ENCODE measurements around the gene RETNLB. TPM values are rescaled to one million over a fixed set of nuclear protein-coding genes. Genes with fewer than 3 reads are reported as not detected.

The RETNLB gene
- not detected for total RNA-seq
- polyA plus RNA-seq (ENCODE audit: insufficient read length in 2 of 2), result not detected
- long read RNA-seq, donor 1, result 0 reads
- long read RNA-seq, donor 2, result 0 reads
- long read RNA-seq, donor 3, result 0 reads
- long read RNA-seq, donor 4, result 0 reads

GRCh38 chr3:108757404-108757982 is at the start of gene RETNLB:
TSS of gene RETNLB (minus strand) at chr3:108757410. CDS start at chr3:108757185, 225 bp downstream.
- Histone ChIP-seq H3K36me3 (ENCODE audit: control insufficient read depth, insufficient read depth, low read length) (no peaks in the 10 kb centered on the region), H3K27me3 (ENCODE audit: control insufficient read depth, insufficient read depth, low read length) (no peaks in the 10 kb centered on the region), H3K4me3 (ENCODE audit: low read depth, low read length) (no peak within 1 kb of the TSS), H3K4me1 (ENCODE audit: control insufficient read depth, insufficient read depth, low read length) (no peaks in the 10 kb centered on the region), H3K9me3 (ENCODE audit: control insufficient read depth, insufficient read depth, low read length) (no peaks in the 10 kb centered on the region), H3K27ac (ENCODE audit: low read depth, low read length) (no peak within 1 kb of the TSS)
- DNase-seq (ENCODE audit: low read depth in 4 of 6, low spot score in 6 of 6), result no peak
- no CpG with 5 or more reads among the region's 3 CpGs for WGBS (ENCODE audit: insufficient coverage)

GRCh38 chr3:108806316-108806715 is 49.1 kb upstream of the RETNLB start:
- no peaks in the 10 kb centered on the region for H3K4me1 ChIP-seq (ENCODE audit: control insufficient read depth, insufficient read depth, low read length)
- H3K4me3 ChIP-seq (ENCODE audit: low read depth, low read length), result no peak overlapping the region
- no peak overlapping the region for H3K27ac ChIP-seq (ENCODE audit: low read depth, low read length)
- DNase-seq (ENCODE audit: low read depth in 4 of 6, low spot score in 6 of 6), result no peak
- no peaks in the 10 kb centered on the region for H3K36me3 ChIP-seq (ENCODE audit: control insufficient read depth, insufficient read depth, low read length)
- no peaks in the 10 kb centered on the region for H3K27me3 ChIP-seq (ENCODE audit: control insufficient read depth, insufficient read depth, low read length)
- H3K9me3 ChIP-seq (ENCODE audit: control insufficient read depth, insufficient read depth, low read length), result no peaks in the 10 kb centered on the region
- 100% methylated on average over 1 of the region's 4 CpGs for WGBS (ENCODE audit: insufficient coverage)

- no peak for DNase-seq (ENCODE audit: low read depth in 4 of 6, low spot score in 6 of 6)
- Histone ChIP-seq H3K27ac (ENCODE audit: low read depth, low read length) (no peak overlapping the region), H3K9me3 (ENCODE audit: control insufficient read depth, insufficient read depth, low read length) (no peaks in the 10 kb centered on the region), H3K4me3 (ENCODE audit: low read depth, low read length) (no peak overlapping the region), H3K27me3 (ENCODE audit: control insufficient read depth, insufficient read depth, low read length) (no peaks in the 10 kb centered on the region), H3K4me1 (ENCODE audit: control insufficient read depth, insufficient read depth, low read length) (no peaks in the 10 kb centered on the region), H3K36me3 (ENCODE audit: control insufficient read depth, insufficient read depth, low read length) (no peaks in the 10 kb centered on the region)
- 100% methylated on average over 2 of the region's 4 CpGs for WGBS (ENCODE audit: insufficient coverage)
Measured at GRCh38 chr3:108804966-108805365, 47.8 kb upstream of the RETNLB start.

- H3K36me3 ChIP-seq (ENCODE audit: control insufficient read depth, insufficient read depth, low read length), result no peaks in the 10 kb centered on the region
- DNase-seq (ENCODE audit: low read depth in 4 of 6, low spot score in 6 of 6), result no peak
- no CpG with 5 or more reads among the region's 2 CpGs for WGBS (ENCODE audit: insufficient coverage)
- H3K27ac ChIP-seq (ENCODE audit: low read depth, low read length), result no peak overlapping the region
- no peaks in the 10 kb centered on the region for H3K9me3 ChIP-seq (ENCODE audit: control insufficient read depth, insufficient read depth, low read length)
- H3K27me3 ChIP-seq (ENCODE audit: control insufficient read depth, insufficient read depth, low read length), result no peaks in the 10 kb centered on the region
- no peaks in the 10 kb centered on the region for H3K4me1 ChIP-seq (ENCODE audit: control insufficient read depth, insufficient read depth, low read length)
- no peak overlapping the region for H3K4me3 ChIP-seq (ENCODE audit: low read depth, low read length)
Measured at GRCh38 chr3:108804437-108804836, 47.2 kb upstream of the RETNLB start.

- H3K27me3 ChIP-seq (ENCODE audit: control insufficient read depth, insufficient read depth, low read length), result no peaks in the 10 kb centered on the region
- no peak overlapping the region for H3K27ac ChIP-seq (ENCODE audit: low read depth, low read length)
- H3K9me3 ChIP-seq (ENCODE audit: control insufficient read depth, insufficient read depth, low read length), result peaks cover 2% of the 10 kb centered on the region
- WGBS (ENCODE audit: insufficient coverage), result no CpG with 5 or more reads among the region's 3 CpGs
- H3K36me3 ChIP-seq (ENCODE audit: control insufficient read depth, insufficient read depth, low read length), result no peaks in the 10 kb centered on the region
- DNase-seq (ENCODE audit: low read depth in 4 of 6, low spot score in 6 of 6), result no peak
- H3K4me3 ChIP-seq (ENCODE audit: low read depth, low read length), result no peak overlapping the region
- no peaks in the 10 kb centered on the region for H3K4me1 ChIP-seq (ENCODE audit: control insufficient read depth, insufficient read depth, low read length)
Measured at GRCh38 chr3:108791473-108791872, 34.3 kb upstream of the RETNLB start.

- H3K27me3 ChIP-seq (ENCODE audit: control insufficient read depth, insufficient read depth, low read length), result no peaks in the 10 kb centered on the region
- H3K4me1 ChIP-seq (ENCODE audit: control insufficient read depth, insufficient read depth, low read length), result no peaks in the 10 kb centered on the region
- no peak overlapping the region for H3K4me3 ChIP-seq (ENCODE audit: low read depth, low read length)
- H3K9me3 ChIP-seq (ENCODE audit: control insufficient read depth, insufficient read depth, low read length), result no peaks in the 10 kb centered on the region
- DNase-seq (ENCODE audit: low read depth in 4 of 6, low spot score in 6 of 6), result peak in 1 of 6 donors; percentile 18
- WGBS (ENCODE audit: insufficient coverage), result no CpG with 5 or more reads among the region's 4 CpGs
- no peaks in the 10 kb centered on the region for H3K36me3 ChIP-seq (ENCODE audit: control insufficient read depth, insufficient read depth, low read length)
- H3K27ac ChIP-seq (ENCODE audit: low read depth, low read length), result no peak overlapping the region
Measured at GRCh38 chr3:108780235-108780634, 23.0 kb upstream of the RETNLB start.

GRCh38 chr3:108779496-108779895 is 22.3 kb upstream of the RETNLB start:
- no peaks in the 10 kb centered on the region for H3K4me1 ChIP-seq (ENCODE audit: control insufficient read depth, insufficient read depth, low read length)
- H3K9me3 ChIP-seq (ENCODE audit: control insufficient read depth, insufficient read depth, low read length), result no peaks in the 10 kb centered on the region
- H3K27ac ChIP-seq (ENCODE audit: low read depth, low read length), result no peak overlapping the region
- no peaks in the 10 kb centered on the region for H3K36me3 ChIP-seq (ENCODE audit: control insufficient read depth, insufficient read depth, low read length)
- no CpG with 5 or more reads among the region's 3 CpGs for WGBS (ENCODE audit: insufficient coverage)
- DNase-seq (ENCODE audit: low read depth in 4 of 6, low spot score in 6 of 6), result peak in 1 of 6 donors; percentile 60
- H3K27me3 ChIP-seq (ENCODE audit: control insufficient read depth, insufficient read depth, low read length), result no peaks in the 10 kb centered on the region
- no peak overlapping the region for H3K4me3 ChIP-seq (ENCODE audit: low read depth, low read length)

GRCh38 chr3:108775649-108776048 is 18.4 kb upstream of the RETNLB start:
- no peak for DNase-seq (ENCODE audit: low read depth in 4 of 6, low spot score in 6 of 6)
- WGBS (ENCODE audit: insufficient coverage), result no CpG with 5 or more reads among the region's 1 CpG
- H3K27me3 ChIP-seq (ENCODE audit: control insufficient read depth, insufficient read depth, low read length), result no peaks in the 10 kb centered on the region
- H3K4me1 ChIP-seq (ENCODE audit: control insufficient read depth, insufficient read depth, low read length), result no peaks in the 10 kb centered on the region
- H3K9me3 ChIP-seq (ENCODE audit: control insufficient read depth, insufficient read depth, low read length), result no peaks in the 10 kb centered on the region
- no peak overlapping the region for H3K27ac ChIP-seq (ENCODE audit: low read depth, low read length)
- no peak overlapping the region for H3K4me3 ChIP-seq (ENCODE audit: low read depth, low read length)
- no peaks in the 10 kb centered on the region for H3K36me3 ChIP-seq (ENCODE audit: control insufficient read depth, insufficient read depth, low read length)

GRCh38 chr3:108767253-108767652 is 10.0 kb upstream of the RETNLB start:
- WGBS (ENCODE audit: insufficient coverage), result 90% methylated on average over 2 of the region's 3 CpGs
- Histone ChIP-seq H3K4me3 (ENCODE audit: low read depth, low read length) (no peak overlapping the region), H3K36me3 (ENCODE audit: control insufficient read depth, insufficient read depth, low read length) (no peaks in the 10 kb centered on the region), H3K9me3 (ENCODE audit: control insufficient read depth, insufficient read depth, low read length) (no peaks in the 10 kb centered on the region), H3K27me3 (ENCODE audit: control insufficient read depth, insufficient read depth, low read length) (no peaks in the 10 kb centered on the region), H3K27ac (ENCODE audit: low read depth, low read length) (no peak overlapping the region), H3K4me1 (ENCODE audit: control insufficient read depth, insufficient read depth, low read length) (no peaks in the 10 kb centered on the region)
- no peak for DNase-seq (ENCODE audit: low read depth in 4 of 6, low spot score in 6 of 6)

GRCh38 chr3:108755686-108756085 is 1.5 kb downstream of the RETNLB start:
- 86% methylated on average over 3 of the region's 5 CpGs for WGBS (ENCODE audit: insufficient coverage)
- H3K4me1 ChIP-seq (ENCODE audit: control insufficient read depth, insufficient read depth, low read length), result no peaks in the 10 kb centered on the region
- H3K4me3 ChIP-seq (ENCODE audit: low read depth, low read length), result no peak overlapping the region
- H3K27ac ChIP-seq (ENCODE audit: low read depth, low read length), result no peak overlapping the region
- no peaks in the 10 kb centered on the region for H3K9me3 ChIP-seq (ENCODE audit: control insufficient read depth, insufficient read depth, low read length)
- H3K27me3 ChIP-seq (ENCODE audit: control insufficient read depth, insufficient read depth, low read length), result no peaks in the 10 kb centered on the region
- DNase-seq (ENCODE audit: low read depth in 4 of 6, low spot score in 6 of 6), result no peak
- H3K36me3 ChIP-seq (ENCODE audit: control insufficient read depth, insufficient read depth, low read length), result no peaks in the 10 kb centered on the region

All from spinal cord (tissue), 10 donors.